Stimulated activated CD4-positive, alpha-beta T cell treated with anti-CD3 and anti-CD28 coated beads, Interleukin-4, amount 100 ng/mL, for 4 hours (primary cell): Measurements from ENCODE around the gene NHEJ1.

Experiments
- DNase-seq, 2 experiments: peaks; one replicate each; pipeline ENCODE4 v3.0.0-alpha.2; 2020

Gene NHEJ1

DNA sequence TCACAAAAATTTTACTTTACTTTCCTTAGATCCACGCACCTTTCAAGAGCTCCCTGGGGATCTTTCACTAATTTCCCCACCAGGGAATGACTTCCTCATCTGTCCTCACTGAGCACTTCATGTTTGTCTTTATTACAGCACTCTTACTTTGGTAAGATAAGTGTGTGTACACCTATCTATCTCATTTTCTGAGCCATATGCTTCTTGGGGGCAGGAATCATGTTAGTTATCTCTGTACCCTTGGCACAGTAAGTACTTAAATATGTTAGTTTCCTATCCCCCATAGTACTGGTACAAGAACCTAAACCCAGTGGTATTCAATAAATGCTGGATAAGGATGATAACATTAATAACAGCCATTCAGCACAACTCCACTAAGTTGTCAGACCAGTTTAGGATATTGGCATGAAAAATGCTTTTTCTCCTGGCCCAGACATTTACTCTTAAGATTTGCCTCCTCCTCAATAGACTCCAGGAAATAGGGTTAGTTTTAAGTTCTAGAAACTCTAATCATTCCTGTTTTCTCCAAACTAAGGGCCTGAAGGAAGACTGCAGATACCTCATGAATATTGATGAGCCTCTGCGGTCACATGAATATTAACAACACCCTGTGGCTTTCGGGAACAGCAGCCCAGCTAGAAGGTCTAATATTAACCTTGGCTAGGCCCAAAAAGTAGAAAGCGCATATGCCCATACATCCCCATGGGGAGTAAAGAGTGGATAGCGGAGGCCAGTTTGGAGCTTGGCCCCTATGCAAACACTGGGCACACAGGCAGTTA, 38.2 kb downstream of the NHEJ1 start:
- no peak for DNase-seq

DNA sequence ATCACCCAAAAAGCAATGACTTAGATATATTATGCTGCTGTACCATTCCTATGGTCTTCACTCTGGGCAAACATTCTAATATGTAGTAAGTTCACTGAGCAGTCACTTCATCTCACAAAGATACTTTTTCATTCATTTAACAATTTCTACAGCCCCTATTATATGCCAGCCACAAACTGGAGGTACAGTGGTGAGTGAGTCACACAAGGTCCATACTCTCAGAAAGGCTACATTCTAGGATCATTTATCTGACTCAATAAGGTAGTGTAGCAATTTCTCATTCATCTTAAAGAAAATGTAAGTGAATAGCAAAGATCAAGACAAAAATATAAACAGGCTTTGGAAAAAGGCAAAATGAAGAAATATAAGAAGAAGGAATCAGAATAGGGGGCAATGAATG, 40.5 kb downstream of the NHEJ1 start:
- no peak for DNase-seq

DNA sequence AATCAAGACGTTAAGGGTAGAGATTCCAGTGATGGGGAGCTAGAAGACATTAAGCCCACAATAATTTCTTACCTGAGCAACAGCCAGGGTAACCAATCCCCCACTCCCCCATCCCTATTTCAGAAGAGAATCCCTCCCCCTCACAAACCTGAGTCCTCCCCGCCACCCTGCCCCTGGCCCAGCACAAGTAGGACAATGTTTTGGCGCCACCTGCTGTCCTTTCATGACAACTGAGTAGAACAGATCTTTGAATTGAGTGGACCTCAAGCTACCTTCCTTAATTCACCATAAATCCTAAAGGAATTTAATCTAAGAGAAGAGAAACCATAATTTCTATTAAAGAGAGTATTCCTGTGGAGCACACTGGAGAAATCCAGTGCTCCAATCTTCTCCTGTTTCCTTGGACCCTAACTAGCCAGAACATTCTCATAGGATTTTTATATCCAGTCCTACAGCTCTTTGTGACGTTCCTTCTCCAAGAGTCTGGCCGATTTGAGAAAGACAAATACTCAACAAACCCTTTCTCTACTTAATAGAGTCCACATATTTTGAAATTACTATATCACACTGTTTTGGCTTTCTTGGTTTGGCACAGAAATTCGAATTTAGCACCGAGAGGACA, 41.1 kb downstream of the NHEJ1 start:
- DNase-seq = peak; percentile 46 to 54

DNA sequence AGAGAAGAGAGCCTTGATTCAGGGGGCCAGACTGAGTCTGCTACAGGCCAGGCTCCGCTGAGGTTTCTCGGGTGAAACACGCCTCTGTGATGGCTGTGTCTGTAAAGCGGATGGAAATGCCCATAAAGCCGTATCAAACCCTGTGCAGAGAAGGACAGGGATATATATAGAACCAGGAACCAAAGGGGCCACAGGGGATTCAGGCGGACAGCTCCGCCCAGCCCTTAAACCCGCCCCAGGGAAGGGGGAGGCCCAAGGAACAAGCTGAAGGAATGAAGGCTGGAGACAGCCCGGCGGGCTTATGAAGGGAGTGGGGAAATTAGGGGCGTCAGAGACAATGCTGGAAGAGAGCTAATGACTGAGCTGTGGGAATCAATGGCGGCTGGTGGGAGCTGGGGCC, 42.1 kb downstream of the NHEJ1 start:
- DNase-seq = no peak

DNA sequence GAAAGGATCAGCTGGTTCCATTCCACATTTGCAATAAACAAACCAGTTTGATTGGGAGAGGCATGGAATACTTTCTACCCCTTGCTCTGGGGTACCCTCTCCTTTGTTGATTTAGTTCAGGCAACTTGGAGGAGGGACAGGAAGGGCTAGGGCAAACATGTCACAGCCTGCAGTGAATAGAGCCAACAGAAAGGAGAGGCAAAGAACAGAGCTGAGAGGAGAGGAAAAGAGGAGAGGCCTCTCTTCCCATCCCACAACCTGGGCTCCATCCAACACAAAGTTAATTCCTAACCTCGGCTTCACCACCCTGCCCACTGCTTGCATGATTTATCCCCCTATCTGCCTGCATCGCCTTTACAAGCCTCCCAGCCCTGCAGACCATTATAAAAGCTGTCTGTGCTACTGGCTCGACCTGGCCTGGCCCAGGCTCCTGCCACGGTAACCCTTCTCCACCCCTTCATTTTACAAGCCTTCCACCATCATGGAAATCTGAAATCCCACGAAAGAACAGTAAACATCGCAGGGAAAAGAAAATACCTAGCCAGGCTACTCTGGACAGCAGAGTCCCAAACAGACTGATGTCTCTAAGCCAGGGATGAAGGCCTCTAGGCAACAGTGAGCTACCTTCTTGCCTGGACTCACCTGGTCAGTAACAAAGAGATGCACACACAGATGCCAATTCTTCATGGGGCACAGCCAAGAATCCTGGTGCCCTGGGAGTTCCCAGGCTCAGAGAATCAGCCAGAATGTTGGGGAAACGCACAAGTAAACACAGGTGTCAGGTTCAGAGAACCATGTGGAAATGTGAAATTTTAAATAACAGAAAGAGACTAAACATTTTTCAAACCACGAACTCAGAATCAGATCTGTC, 43.6 kb downstream of the NHEJ1 start:
- no peak for DNase-seq

DNA sequence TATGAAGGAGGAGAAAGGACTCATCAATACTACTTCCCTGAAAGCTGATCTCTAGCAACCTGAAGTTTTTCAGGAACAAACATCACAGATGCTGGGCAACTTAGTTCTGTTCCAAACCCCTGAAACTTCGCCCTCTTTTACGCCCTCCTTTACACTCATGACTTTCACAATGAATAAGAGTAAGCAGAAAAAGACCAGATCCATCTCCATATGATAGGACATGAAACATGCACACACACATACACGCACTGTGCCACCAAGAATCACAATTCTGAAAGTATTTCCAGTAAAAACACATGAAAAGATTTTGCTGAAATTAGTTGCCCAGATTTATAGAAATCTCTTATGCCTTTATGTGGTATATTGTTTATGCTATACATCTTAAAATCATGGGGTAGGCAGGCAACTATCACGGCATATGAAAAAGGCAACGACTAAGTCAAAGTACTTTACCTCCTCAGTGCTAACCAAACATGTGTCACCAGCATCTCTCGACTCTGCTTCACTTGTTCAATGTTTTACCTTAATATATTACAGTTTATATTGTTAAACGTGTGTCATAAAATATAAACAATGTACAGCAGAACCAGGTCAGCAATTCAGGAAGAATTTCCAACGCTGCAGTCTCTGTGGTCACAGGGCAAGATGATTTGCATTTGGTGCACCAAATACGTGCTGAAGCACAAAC, 47.8 kb downstream of the NHEJ1 start:
- DNase-seq = no peak

DNA sequence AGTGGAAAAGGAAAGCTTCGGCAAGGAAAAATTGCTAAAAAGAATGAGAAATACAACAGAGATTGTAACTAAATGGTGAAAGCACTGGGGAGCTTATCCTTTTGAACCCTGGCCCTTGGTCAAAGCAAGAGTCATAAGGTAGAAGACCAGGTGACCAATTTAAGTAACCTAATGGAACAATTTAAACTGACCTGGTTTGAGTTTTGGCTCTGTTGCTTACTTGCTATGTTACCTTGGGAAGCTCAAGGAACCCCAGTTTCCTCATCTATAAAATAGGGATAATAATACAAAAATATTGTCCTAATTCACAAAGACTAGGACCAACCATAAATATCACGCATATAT, 48.6 kb downstream of the NHEJ1 start:
- DNase-seq = no peak

DNA sequence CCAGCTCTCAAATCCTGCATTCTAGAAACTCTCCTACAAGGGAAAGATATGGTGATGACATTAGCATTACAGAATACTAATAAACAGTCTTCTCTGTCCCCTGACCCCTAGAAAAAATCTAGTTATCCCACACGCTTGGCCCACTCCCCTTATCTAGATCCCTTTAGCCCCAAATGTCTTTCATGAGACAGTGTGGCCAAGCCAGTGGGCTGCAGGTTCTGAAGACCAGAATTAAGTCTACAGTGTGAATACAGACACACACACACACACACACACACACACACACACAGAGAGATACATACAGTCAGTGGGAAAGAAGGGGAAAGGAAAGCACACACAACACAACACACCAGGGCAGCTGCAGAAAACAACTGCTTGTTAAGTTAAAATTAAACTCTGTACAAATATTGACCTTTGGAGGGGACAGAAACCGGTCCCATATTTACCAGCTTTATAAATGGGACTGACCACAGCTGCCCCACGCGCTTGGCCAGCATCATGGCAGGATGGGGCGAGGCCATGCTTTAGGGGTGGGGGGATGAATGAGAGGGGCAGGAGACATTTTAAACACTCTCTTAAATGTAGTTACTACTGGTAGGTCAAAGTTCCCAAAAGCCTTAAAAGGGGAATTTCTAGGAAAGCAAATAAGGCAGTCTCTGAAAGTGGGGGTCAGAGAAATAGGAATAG, 49.1 kb downstream of the NHEJ1 start:
- no peak for DNase-seq

DNA sequence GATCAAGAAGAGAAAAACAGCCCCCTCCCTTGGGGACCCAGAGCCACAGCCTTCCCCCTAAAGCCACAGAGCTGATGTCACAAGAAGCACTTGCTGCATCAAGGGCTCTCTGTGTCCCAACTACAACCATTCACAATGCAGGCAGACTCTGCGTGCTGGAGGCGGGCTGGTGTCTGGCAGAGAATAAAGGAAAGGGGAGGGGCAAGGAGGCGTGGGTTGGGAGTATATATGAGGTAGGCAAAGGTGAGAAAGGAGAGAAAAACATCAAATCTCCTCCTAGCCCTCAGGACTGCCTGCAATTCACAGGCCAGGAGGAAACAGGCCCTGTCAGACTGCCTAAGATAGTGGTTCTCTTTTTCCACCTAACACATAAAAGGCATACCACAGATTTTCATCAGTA, 51.1 kb downstream of the NHEJ1 start:
- peak; percentile 23 to 55 for DNase-seq

DNA sequence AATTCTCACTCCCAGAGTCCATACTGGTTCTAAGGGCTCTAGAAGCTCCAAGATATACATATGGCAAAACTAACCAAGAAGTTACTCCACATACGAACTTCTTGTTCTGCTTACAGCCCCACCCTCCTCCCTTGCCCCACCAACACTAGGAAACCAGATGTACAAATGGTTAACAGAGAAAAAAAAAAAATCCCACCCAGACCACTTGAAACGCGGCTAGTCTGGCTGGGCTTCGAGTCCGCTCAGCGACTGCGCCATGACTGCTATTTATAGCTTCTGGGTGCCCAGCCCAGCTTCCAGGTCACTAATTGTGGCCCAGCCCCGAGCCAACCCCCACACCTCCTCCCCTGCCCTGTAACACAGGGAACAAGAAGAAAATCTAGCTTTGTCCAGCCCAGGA, 52.9 kb downstream of the NHEJ1 start:
- DNase-seq = no peak

DNA sequence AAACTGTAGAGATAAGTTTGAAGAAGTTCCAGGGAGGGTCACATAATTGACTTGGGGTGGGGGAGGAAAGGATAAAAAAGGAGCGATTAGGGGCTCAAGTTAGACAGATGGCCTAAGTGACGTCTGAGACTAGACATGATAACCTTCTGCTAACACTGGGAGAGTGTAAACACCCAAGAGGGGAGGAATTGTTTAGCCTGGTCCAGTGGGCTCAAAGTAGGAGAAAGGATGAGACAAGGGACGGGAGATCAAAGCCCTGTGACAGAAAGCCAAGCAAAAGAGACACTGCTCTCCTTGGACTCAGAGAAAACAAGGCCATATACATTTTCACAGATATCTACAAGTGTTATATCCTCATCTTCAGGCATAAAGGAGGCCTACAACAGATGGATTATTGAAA, 54.4 kb downstream of the NHEJ1 start:
- DNase-seq = no peak

DNA sequence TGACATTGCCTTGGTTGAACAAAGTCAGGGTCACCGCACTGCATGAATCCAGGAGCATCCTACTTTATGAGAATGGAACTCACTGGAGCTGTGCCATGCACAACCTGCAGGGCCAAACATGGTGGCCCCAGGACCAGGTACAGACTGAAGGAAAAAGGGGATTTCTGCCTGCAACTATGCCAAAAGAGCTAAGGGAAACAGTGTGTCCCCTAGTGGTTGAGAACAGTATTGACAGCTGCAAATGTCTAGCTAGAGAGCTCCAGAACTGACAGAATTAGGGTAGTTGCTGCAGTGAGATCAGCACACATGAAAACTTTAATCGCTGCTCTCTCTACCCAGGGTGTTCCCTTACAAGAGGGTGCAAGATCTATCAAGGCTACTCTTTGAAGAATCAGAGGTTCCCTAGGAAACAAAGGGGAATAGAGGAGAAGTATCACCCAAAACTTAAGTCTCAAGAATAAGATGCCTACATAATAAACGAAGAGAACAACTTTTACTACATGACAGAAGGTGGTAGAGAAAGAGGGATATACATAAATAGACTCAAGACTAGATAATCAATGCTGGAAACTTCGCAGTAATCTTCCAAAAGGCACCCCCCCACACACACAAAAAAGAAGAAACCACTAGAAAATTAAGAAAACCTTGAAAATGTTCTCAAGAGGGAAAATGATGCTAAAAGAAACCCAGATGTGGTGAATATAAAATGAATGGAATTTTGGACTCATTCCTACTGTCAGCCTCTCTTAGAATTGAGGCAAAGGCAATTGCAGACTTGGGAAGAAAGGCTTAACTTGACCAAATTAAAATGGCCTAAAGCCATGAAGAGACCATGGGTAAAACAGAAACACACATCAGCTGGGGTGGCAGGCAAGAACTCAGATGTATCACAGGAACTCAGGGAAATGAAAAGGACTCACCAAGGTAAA, 56.2 kb downstream of the NHEJ1 start:
- DNase-seq = no peak

DNA sequence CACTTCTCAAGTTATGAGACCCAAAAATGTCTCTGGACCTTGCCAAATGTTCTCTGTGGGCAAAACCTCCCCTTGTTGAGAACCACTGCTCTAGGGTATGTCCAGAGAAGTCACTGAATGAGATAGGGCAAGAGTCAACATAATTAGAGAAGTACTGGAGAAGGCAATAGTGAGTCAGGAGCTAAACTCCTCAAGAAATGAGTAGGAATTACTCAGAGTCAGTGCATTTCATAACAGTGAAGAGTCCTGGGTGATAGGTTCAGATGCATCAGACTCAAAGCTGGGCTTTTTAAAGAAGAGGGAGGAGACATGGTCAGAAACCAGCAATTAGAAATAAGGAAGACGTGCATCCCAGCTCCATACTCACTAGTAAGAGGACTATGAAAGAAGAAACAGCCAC, 61.3 kb downstream of the NHEJ1 start:
- DNase-seq = no peak

DNA sequence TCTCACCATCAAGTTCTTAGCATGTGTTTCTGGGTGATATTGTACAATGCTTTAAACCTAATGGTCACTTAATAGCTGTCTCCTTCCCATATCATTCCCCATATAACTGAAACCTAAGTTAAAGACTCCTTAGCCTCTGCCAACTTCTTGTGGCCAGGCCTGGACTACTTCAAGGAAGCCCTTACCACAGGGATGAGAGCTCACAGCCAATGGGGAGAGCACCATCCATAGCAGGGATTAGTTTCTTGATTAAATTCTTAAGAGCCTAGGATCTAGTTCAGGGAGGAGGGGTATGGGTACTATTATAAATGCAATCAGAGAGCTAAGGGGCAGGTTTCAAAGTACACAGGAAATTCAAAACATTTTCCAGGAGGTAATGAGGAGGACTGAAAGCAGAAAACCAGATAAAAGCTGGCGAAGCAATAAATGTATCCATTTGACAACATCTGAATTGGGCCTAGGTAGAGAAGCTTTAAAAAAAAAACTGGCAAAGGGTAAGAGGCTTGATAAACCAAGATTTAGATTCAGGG, 65.1 kb downstream of the NHEJ1 start:
- DNase-seq = no peak

DNA sequence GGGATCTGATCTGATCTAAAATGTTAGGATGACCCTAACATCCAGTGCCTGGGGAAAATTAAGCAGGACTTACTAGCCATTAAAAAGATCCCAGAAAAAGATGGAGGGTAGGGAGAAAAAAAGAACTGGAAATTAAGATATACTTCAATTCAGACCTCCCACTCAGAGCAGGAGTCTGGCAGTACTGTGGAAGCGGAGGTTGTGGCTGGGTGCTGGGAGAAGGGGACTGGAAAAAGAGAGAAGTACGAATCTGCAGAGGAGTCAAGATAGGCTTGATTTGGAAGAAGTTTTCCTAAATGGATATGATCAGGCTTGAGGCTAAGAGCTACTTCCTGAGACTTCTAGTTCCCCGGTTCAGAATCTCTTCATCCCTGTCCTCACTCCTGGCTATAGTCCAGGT, 66.4 kb downstream of the NHEJ1 start:
- DNase-seq = no peak

DNA sequence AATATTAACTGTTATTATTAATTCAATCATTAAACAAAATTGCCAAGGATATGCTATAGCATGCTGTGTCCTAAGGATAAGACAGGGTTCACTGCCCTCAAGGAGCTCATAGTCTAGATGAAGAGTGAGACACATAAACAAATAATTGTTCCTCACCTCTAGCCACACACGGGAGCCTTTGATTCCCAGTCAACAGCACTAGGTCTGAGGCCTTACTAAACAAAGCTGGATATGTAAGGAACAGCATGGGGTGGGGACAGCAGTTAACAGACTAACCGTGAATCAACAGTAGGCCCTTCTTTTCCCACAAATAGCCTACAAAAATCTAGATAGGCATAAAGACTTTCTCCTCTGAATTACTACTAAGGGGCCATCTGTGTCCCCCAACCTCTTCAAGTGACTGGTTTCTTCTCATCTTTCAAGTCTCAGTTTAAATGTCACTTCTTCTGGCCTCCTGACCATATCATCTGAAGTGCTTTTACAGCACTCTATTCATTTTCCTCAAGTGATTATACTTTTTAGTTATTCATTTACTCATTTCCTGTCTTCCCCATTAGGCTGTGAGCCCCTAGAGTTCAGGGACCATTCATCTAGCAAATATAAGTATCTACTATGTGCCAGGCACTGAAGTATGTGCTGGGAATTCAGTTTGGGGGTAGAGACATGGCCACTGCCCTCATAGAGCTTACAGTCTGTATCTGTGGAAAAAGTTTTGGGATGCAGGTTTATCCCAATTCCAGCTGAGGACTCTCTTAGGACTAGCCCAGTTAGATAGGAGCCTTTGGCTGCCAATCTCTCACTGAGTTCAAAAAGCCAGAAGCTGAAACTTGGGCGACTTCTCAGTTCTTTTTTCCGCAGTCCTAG, 69.9 kb downstream of the NHEJ1 start:
- no peak for DNase-seq

DNA sequence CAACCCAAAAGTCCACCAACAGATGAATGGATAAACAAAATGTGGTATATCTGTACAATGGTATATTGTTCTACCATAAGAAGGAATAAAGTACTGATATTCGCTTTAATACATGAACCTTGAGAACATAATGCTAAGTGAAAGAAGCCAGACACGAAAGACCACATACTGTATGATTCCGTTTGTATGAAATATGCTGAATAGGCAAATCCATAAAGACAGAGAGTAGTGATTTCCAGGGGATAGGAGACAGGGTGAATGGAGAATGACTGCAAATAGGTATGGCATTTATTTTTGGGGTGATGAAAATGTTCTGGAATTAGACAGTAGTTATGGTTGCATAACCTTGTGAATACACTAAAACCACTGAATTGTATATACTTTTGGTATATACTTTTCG, 71.3 kb downstream of the NHEJ1 start:
- DNase-seq = no peak

DNA sequence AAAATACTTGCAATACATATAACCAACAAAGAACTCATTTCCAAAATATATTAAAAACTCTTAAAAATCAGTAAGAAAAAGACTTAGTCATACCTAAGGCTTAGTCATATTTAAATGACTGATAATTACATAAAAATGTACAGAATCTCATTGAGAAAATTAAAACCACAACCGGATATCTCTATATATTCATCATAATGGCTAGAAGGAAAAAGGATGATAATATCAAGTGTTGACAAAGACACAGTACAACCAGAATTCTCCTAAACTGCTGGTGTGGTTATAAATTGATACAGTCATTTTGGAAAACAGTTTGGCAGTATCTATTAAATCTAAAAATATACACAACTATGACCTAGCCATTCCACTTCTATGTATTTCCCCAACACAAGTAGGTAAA, 72.8 kb downstream of the NHEJ1 start:
- DNase-seq = no peak

DNA sequence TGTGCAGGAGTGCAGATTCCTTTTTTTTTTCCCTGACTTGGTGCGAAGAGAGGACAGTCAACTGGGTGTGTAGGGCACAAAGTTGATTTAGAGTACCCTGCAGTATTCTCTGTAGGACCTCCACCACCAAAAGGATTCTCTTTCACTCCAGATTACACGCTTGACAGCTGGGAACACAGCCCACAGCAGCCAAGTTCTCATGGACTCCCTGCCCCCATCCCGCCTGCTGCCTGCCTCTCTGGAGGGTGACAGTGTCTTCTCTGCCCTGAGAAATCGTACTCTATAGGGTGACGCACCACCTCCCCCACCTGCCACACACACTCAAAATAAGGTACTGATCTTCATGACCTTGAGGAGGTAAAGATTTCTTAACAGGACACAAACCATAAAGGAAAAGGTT, 73.3 kb downstream of the NHEJ1 start:
- DNase-seq = no peak

DNA sequence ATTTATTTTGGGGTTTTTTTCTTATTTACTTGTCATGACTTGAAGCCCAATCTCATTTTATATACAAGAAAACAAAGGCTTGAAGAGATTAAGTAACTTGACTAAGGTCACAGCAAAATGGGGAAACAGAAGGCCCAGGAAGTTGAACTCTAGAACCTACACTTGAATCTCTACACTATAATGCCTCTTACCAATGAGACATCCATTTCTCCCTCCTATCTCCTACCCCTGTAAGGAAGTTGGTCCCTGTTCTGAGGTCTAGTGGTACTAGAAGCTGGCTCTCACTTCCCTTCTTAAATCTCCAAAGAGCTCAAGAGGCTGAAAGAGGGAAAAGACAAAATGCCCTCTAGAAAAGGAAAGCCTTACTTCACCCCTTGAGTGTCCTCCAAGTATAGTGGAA, 74.4 kb downstream of the NHEJ1 start:
- no peak for DNase-seq
